ENCODE results near the gene ASAP2.

ASAP2 gene

GRCh38 chr2:9282128-9283112 is 75.8 kb downstream of the ASAP2 start:
- TF ChIP-seq, protein P1, sequence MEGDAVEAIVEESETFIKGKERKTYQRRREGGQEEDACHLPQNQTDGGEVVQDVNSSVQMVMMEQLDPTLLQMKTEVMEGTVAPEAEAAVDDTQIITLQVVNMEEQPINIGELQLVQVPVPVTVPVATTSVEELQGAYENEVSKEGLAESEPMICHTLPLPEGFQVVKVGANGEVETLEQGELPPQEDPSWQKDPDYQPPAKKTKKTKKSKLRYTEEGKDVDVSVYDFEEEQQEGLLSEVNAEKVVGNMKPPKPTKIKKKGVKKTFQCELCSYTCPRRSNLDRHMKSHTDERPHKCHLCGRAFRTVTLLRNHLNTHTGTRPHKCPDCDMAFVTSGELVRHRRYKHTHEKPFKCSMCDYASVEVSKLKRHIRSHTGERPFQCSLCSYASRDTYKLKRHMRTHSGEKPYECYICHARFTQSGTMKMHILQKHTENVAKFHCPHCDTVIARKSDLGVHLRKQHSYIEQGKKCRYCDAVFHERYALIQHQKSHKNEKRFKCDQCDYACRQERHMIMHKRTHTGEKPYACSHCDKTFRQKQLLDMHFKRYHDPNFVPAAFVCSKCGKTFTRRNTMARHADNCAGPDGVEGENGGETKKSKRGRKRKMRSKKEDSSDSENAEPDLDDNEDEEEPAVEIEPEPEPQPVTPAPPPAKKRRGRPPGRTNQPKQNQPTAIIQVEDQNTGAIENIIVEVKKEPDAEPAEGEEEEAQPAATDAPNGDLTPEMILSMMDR (IDR thresholded peaks at IDR 0.05; ENCODE audit: control insufficient read depth, insufficient read depth, low read depth, low read length, missing control alignments) = no peak
- H3K4me3 ChIP-seq (ENCODE audit: control insufficient read depth, low read depth, low read length) = no peak overlapping the region
- no peak for DNase-seq (ENCODE audit: low read depth)

- no peak for DNase-seq (ENCODE audit: low read depth)
- TF ChIP-seq, protein P1 (IDR thresholded peaks at IDR 0.05; ENCODE audit: control insufficient read depth, insufficient read depth, low read depth, low read length, missing control alignments) = no peak
- no peak overlapping the region for H3K4me3 ChIP-seq (ENCODE audit: control insufficient read depth, low read depth, low read length)
Observed at GRCh38 chr2:9284521-9285297, 78.1 kb downstream of the ASAP2 start.

GRCh38 chr2:9285385-9285920 is 78.8 kb downstream of the ASAP2 start:
- no peak for DNase-seq (ENCODE audit: low read depth)
- no peak overlapping the region for H3K4me3 ChIP-seq (ENCODE audit: control insufficient read depth, low read depth, low read length)
- TF ChIP-seq, protein P1 (IDR thresholded peaks at IDR 0.05; ENCODE audit: control insufficient read depth, insufficient read depth, low read depth, low read length, missing control alignments) = no peak

DNA sequence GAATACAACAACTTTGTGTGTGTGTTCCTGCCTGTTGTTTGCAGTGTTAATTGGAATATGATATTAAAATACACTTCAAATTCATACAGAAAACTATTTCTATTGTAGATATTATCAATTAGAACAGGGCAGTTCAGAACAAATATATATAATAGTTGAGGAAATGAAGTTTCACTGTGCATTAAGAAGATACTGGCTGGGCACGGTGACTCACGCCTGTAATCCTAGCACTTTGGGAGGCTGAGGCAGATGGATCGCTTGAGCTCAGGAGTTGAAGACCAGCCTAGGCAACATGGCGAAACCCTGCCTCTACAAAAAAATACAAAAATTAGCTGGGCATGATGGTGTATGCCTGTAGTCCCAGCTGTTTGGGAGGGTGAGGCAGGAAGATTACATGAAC is 79.3 kb downstream of the ASAP2 start:
- no peak overlapping the region for H3K4me3 ChIP-seq (ENCODE audit: control insufficient read depth, low read depth, low read length)
- DNase-seq (ENCODE audit: low read depth) = no peak
- TF ChIP-seq, protein P1 (IDR thresholded peaks at IDR 0.05; ENCODE audit: control insufficient read depth, insufficient read depth, low read depth, low read length, missing control alignments) = no peak

- TF ChIP-seq, protein P1 (IDR thresholded peaks at IDR 0.05; ENCODE audit: control insufficient read depth, insufficient read depth, low read depth, low read length, missing control alignments) = no peak
- H3K4me3 ChIP-seq (ENCODE audit: control insufficient read depth, low read depth, low read length) = no peak overlapping the region
Observed at GRCh38 chr2:9286554-9287399, 80.2 kb downstream of the ASAP2 start.

More at GRCh38 chr2:9286554-9287399, 80.2 kb downstream of the ASAP2 start:
- peak; percentile 31 for DNase-seq (ENCODE audit: low read depth)
